Measurements from ENCODE around the gene NKTR.
A peak's percentile ranks its signal among the peaks of the same experiment; 100 is the strongest.

NKTR gene

GRCh38 chr3:42562047-42562907, 38.2 kb upstream of the NKTR start:
- H3K27me3 ChIP-seq (ENCODE audit: insufficient read depth, poor library complexity, severe bottlenecking) = no peaks in the 10 kb centered on the region
- H3K36me3 ChIP-seq (ENCODE audit: low read depth) = peaks cover 76% of the 10 kb centered on the region
- H3K27ac ChIP-seq (ENCODE audit: poor library complexity, severe bottlenecking) = no peak overlapping the region
- no peaks in the 10 kb centered on the region for H3K9me3 ChIP-seq (ENCODE audit: severe bottlenecking)
- ATAC-seq (ENCODE audit: low read depth) = no peak
- TF ChIP-seq CTCF (IDR thresholded peaks at IDR 0.05; ENCODE audit: poor library complexity, severe bottlenecking) = no peak
- H3K4me1 ChIP-seq (ENCODE audit: insufficient read depth, poor library complexity, severe bottlenecking) = no peaks in the 10 kb centered on the region
- no peak for DNase-seq (ENCODE audit: low spot score)
- H3K4me3 ChIP-seq (ENCODE audit: severe bottlenecking) = no peak overlapping the region

- DNase-seq (ENCODE audit: low spot score) = no peak
- H3K27ac ChIP-seq (ENCODE audit: poor library complexity, severe bottlenecking) = no peak overlapping the region
- H3K4me3 ChIP-seq (ENCODE audit: severe bottlenecking) = no peak overlapping the region
- H3K27me3 ChIP-seq (ENCODE audit: insufficient read depth, poor library complexity, severe bottlenecking) = no peaks in the 10 kb centered on the region
- TF ChIP-seq CTCF (IDR thresholded peaks at IDR 0.05; ENCODE audit: poor library complexity, severe bottlenecking) = no peak
- H3K9me3 ChIP-seq (ENCODE audit: severe bottlenecking) = no peaks in the 10 kb centered on the region
- H3K4me1 ChIP-seq (ENCODE audit: insufficient read depth, poor library complexity, severe bottlenecking) = no peaks in the 10 kb centered on the region
- ATAC-seq (ENCODE audit: low read depth) = no peak
- H3K36me3 ChIP-seq (ENCODE audit: low read depth) = peaks cover 59% of the 10 kb centered on the region
Measured at GRCh38 chr3:42569593-42570142, 30.8 kb upstream of the NKTR start.

GRCh38 chr3:42572278-42572677, 28.2 kb upstream of the NKTR start:
- Histone ChIP-seq H3K27ac (ENCODE audit: poor library complexity, severe bottlenecking) (no peak overlapping the region), H3K9me3 (ENCODE audit: severe bottlenecking) (peaks cover 8% of the 10 kb centered on the region), H3K4me1 (ENCODE audit: insufficient read depth, poor library complexity, severe bottlenecking) (no peaks in the 10 kb centered on the region), H3K27me3 (ENCODE audit: insufficient read depth, poor library complexity, severe bottlenecking) (no peaks in the 10 kb centered on the region), H3K4me3 (ENCODE audit: severe bottlenecking) (no peak overlapping the region), H3K36me3 (ENCODE audit: low read depth) (peaks cover 62% of the 10 kb centered on the region)
- DNase-seq (ENCODE audit: low spot score) (no peak), ATAC-seq (ENCODE audit: low read depth) (peak; percentile 91)
- TF ChIP-seq CTCF (IDR thresholded peaks at IDR 0.05; ENCODE audit: poor library complexity, severe bottlenecking) = peak; percentile 68

GRCh38 chr3:42575137-42575741, 25.2 kb upstream of the NKTR start:
- DNase-seq (ENCODE audit: low spot score) = no peak
- Histone ChIP-seq H3K9me3 (ENCODE audit: severe bottlenecking) (peaks cover 8% of the 10 kb centered on the region), H3K27me3 (ENCODE audit: insufficient read depth, poor library complexity, severe bottlenecking) (no peaks in the 10 kb centered on the region), H3K27ac (ENCODE audit: poor library complexity, severe bottlenecking) (no peak overlapping the region), H3K4me3 (ENCODE audit: severe bottlenecking) (no peak overlapping the region), H3K4me1 (ENCODE audit: insufficient read depth, poor library complexity, severe bottlenecking) (no peaks in the 10 kb centered on the region), H3K36me3 (ENCODE audit: low read depth) (peaks cover 52% of the 10 kb centered on the region)
- TF ChIP-seq CTCF (IDR thresholded peaks at IDR 0.05; ENCODE audit: poor library complexity, severe bottlenecking) = no peak
- ATAC-seq (ENCODE audit: low read depth) = no peak

Data from RWPE2 (cell line).